ENCODE data around the gene CTNNBL1.
A peak's percentile ranks its signal among the peaks of the same experiment; 100 is the strongest.
"Not testable (repeated sequence)": the region's sequence is repeated elsewhere in the genome, so short reads cannot be mapped to it uniquely, and the experiment has no call there.

The CTNNBL1 gene, protein sequence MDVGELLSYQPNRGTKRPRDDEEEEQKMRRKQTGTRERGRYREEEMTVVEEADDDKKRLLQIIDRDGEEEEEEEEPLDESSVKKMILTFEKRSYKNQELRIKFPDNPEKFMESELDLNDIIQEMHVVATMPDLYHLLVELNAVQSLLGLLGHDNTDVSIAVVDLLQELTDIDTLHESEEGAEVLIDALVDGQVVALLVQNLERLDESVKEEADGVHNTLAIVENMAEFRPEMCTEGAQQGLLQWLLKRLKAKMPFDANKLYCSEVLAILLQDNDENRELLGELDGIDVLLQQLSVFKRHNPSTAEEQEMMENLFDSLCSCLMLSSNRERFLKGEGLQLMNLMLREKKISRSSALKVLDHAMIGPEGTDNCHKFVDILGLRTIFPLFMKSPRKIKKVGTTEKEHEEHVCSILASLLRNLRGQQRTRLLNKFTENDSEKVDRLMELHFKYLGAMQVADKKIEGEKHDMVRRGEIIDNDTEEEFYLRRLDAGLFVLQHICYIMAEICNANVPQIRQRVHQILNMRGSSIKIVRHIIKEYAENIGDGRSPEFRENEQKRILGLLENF
- total RNA-seq: 30.2 to 115 (median 44.0) reads per million in 17 experiments

DNA sequence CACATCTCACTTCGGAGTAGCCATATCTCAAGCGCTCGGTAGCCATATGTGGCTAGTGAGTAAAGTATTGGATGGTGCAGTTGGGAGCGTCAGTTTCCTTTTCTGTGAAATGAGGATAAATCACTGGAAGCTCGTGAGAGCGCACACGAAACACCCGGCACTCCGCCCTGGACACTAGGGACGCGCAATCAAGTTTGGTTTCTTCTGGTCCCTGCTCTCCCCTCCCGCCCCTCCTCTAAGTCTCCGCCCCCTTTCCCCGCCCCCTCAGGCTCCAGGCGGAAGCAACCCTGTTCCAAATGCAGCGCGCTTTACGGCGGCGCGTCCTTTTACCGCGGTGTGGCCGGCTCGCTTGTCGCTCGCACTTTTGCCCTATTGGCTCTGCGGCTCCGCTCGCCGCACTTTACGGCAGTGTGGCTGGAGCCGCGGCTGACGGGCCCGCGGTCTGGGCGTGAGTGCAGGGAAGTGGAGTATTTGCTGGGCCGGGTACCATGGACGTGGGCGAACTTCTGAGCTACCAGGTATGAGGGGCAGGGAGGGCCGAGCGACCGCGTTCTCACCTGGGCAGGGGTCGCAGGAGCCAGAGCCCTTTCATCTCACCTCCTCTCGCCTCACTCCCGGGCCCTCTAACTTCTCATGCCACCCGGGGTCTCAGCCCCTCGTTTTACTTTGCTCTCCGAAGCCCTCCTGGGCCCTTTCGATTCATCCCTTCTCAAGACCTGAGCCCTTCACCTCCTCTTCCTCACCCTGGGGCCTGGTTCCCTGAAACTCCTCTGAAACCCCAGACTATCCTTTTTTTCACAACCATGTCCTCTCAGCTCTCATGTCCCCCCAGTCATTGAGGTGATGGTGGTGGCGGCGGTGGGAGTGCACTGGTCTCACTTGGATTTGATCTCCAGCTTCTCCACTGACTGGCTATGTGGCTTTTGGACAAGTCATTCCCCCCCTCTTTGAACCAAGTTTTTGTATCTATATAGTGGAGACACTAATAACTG is at the start of gene CTNNBL1:
Gene CTNNBL1 (plus strand): TSS at position 396 of the 992 bp plus-strand sequence. CDS start 93 bp downstream, at position 489.
- peak; percentile 98 to 99 (median 99) for DNase-seq

GRCh38 chr20:37644605-37645004 is 49.2 kb upstream of the CTNNBL1 start:
- DNase-seq: no peak

DNA sequence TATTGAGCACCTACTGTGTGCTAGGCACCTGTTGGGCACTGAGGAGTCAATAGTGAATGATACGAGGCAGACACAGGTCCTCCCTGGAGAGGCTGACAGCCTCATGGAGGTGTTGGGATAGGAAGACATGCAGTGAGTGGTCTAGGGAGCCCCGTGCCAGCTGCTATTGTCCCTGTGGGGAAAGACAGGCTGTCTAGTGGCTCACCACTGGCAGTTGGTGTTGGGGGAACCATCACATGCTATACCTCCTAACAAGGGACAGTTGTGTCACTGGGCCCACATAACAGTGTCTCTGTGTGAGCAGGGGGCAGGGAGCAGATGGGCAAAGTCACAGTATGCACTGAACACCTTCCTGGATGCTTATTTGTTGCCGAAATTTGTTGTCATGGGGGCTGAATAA is 45.9 kb upstream of the CTNNBL1 start:
- DNase-seq: no peak

DNA sequence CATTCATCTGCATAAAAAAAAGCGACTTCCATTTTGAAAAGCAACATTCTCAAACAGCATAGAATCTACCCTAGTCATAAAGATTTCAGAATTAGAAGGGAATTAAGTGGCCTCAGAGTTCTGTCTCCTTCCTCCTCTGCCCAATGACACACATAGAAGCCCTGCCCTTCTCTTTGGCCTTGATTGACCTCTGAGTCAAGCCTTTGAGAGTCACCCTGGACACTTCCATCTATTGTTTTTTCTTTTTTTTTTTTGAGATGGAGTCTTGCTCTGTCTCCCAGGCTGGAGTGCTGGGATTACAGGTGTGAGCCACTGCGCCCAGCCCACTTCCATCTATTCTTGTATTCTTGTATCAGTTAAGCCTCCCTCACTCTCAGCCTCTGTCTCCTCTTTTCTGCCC is 44.8 kb upstream of the CTNNBL1 start:
- peak; percentile 11 to 62 (median 52) for DNase-seq

- no peak for DNase-seq
Measured at GRCh38 chr20:37649676-37650370, 44.0 kb upstream of the CTNNBL1 start.

- no peak for DNase-seq
Measured at GRCh38 chr20:37650661-37651060, 43.2 kb upstream of the CTNNBL1 start.

- DNase-seq: peak; percentile 8 to 45 (median 42)
Measured at GRCh38 chr20:37651932-37652331, 41.9 kb upstream of the CTNNBL1 start.

DNA sequence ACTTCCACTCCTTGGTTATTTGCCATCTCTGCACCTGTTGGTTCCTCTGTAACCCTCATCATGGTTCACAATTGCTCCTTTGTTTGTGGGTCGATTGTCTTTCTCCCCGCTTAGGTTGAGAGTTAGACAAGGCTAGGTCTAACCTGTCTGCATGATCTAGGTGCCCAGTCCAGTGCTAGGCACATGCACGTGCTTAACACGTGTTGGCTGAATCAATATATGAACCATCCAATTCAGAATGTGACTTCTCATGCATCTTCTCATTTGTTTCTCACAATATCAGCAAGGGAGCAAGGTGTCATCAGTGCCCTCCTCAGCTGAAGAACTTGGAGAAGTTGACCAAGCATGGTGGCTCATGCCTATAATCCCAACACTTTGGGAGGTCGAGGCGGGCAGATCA is 36.9 kb upstream of the CTNNBL1 start:
- no peak for DNase-seq

GRCh38 chr20:37657924-37658804 is 35.7 kb upstream of the CTNNBL1 start:
- no peak for DNase-seq

- DNase-seq: no peak
Measured at GRCh38 chr20:37661519-37661918, 32.3 kb upstream of the CTNNBL1 start.

DNA sequence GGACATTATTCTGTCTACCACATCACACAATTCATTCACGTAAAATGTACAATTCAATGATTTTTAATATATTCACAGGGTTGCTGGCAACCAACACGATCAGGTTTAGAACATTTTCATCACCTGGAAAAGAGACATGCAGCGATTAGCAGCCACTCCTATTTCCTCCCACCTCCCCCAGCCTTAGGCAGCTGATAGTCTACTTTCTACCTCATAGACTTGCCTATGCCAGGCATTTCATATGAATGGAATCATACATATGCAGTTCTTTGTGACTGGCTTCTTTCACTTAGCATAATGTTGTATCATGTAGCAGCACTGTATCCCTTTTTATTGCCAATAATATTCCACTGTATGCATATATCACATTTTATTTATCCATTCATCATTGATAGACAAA is 31.5 kb upstream of the CTNNBL1 start:
- DNase-seq: no peak

GRCh38 chr20:37664595-37664994 is 29.2 kb upstream of the CTNNBL1 start:
- DNase-seq: not testable (repeated sequence)

- DNase-seq: no peak
Measured at GRCh38 chr20:37668166-37668565, 25.7 kb upstream of the CTNNBL1 start.

GRCh38 chr20:37669062-37669772 is 24.6 kb upstream of the CTNNBL1 start:
- DNase-seq: peak in 3 of 4 experiments; percentile 27 to 42 (median 34)

DNA sequence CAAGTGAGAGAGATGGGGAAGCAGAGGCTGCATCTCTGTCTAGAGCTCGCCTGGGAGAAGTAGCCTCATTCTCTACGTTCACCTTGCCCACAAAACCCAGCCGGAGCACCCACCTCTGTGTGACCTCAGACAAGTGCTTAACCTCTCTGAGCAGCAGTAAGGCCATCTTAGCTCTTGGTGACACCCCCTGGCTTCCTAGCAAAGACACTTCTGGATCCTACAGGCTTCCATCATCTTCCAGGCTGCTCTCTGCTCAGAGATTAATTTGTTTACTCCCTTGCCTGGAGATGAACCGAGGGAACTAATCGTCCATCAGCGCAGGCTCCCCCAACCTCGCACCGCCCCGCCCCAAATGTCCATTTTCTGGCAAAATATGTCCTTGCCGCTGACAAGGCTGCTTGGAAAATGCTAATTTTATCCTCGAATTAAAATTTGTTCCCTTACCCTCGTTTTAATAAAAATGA is 24.0 kb upstream of the CTNNBL1 start:
- no peak for DNase-seq

DNA sequence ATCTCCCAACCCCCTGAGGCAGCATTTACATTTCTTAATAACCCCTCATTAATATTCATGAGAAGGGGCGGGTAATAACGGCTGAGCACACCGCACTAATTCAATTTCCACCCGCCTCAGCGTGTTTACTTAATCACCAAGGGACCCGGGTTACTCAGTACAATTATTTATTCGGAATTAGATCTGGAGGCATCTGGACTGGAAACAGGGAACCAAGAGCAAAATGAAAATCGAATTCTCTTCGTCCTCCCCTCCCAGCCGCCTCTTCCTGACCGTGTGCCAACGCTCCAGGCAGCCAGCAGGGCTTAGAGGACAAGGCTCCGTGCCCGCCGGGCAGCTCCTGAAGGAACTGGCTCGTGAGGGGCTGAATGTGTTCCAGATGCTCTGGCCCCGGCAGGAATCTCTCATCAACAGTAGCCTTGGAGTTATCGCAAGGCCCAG is 23.5 kb upstream of the CTNNBL1 start:
- no peak for DNase-seq

DNA sequence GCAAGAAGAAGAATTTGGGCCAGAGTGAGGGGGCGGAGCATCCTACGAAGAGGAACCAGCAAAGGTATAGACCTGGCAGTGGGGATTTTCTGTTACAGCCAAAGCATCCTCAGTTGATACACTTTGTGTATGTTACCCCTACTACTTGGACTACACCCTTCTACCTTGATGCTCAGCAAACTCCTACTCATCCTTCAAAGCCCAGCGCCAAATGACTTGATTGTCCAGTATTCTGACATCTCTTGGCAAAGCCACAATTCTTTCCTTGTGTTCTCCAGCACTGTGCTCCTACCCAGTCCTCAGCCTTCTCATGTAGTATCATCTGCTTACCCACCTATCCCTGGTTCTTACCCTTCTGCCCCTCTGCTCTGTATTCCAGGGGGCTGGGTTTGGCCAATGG is 21.7 kb upstream of the CTNNBL1 start:
- no peak for DNase-seq

- DNase-seq: no peak
Measured at GRCh38 chr20:37673444-37673843, 20.4 kb upstream of the CTNNBL1 start.

DNA sequence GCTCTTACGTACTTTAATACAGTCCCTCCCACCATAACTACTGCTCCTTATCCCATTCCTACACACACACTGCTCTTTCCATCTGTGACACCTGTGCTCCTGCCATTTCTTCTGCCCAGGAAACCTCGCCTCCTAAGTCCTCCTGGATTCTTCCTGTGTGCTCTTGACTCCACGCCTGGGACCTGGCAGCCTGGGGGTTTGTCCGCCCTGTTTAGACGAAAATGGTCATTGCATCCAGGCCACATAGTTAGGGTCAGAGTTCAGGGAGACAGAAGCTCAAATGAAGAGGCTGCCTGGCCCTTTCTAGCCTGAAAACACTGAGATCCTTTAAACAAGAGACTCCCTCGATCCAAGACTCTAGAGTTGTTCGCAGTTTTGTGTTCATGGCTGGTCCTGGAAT is 17.4 kb upstream of the CTNNBL1 start:
- DNase-seq: no peak
